Measurements from ENCODE around the gene TMEM116. TPM values are rescaled to one million over a fixed set of nuclear protein-coding genes. Genes with fewer than 3 reads are reported as not detected.

TMEM116 gene
- total RNA-seq, 6 experiments from 2014 or later = 3.6 to 8.9 (median 6.7) TPM

DNA sequence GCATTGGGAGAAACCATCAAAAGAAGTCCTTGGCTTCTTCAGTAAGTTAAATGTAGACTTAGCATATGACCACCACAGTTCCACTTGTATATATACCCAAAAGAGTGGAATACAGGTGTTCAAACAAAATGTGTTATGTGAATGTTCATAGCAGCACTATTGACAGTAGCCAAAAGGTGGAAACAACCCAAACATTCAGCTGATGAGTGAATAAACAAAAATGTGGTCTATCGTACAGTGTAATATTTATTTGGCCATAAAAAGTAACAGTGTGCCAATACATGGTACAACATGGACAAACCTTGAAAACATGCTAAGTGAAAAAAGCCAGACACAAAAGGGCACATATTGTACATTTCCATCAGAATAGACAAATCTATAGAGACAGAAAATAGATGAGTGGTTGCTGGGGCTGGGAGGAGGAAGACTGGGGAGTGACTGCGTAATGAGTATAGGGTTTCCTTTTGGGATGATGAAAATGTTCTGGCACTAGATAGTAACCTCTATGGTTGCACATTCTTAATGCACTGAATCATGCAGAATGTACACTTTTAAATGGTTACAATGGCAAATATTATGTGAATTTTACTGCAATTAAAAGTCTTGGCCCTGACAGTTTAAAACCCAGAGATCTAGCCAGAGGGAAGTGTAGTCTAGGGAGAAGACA, 5.7 kb upstream of the TMEM116 start:
- WGBS (ENCODE audit: insufficient coverage, low coverage, low lambda C conversion rate, missing lambda C conversion rate) = 79% methylated on average over 2 of the region's 2 CpGs
- Histone ChIP-seq H3K27me3 (no peaks in the 10 kb centered on the region), H3K4me3 (no peak overlapping the region), H3K4me1 (peaks cover 0 to 21% (median 4%) of the 10 kb centered on the region in 4 donors), H3K9me3 (no peaks in the 10 kb centered on the region), H3K27ac (no peak overlapping the region), H3K36me3 (peaks cover 0 to 35% (median 6%) of the 10 kb centered on the region in 4 donors)
- no peak for TF ChIP-seq POLR2A (IDR thresholded peaks at IDR 0.05)
- TF ChIP-seq, protein P1, sequence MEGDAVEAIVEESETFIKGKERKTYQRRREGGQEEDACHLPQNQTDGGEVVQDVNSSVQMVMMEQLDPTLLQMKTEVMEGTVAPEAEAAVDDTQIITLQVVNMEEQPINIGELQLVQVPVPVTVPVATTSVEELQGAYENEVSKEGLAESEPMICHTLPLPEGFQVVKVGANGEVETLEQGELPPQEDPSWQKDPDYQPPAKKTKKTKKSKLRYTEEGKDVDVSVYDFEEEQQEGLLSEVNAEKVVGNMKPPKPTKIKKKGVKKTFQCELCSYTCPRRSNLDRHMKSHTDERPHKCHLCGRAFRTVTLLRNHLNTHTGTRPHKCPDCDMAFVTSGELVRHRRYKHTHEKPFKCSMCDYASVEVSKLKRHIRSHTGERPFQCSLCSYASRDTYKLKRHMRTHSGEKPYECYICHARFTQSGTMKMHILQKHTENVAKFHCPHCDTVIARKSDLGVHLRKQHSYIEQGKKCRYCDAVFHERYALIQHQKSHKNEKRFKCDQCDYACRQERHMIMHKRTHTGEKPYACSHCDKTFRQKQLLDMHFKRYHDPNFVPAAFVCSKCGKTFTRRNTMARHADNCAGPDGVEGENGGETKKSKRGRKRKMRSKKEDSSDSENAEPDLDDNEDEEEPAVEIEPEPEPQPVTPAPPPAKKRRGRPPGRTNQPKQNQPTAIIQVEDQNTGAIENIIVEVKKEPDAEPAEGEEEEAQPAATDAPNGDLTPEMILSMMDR (IDR thresholded peaks at IDR 0.05) = no peak
- DNase-seq = no peak
- intact Hi-C loops (cut with DNase I) = no loop called here
- ATAC-seq = no peak

DNA sequence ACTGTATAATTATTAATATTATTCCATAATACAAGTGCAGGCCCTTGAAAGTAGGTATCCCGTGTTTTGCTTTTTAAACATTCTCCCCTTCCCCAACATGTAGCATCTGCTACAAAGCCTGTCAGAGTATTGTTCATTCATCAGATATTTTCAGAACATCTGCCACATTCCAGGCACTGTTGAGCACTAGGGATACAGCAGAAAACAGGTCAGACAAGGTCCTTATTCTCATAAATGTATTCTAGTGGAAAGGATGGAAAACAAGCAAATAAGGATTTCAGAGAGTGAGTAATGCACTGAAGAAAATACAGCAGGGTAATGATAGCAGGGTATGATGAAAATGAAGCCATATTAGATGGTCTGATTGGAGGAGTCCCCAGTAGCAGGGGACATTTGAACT, 4.1 kb upstream of the TMEM116 start:
- Histone ChIP-seq H3K27ac (no peak overlapping the region), H3K27me3 (no peaks in the 10 kb centered on the region), H3K36me3 (peaks cover 0 to 27% (median 4%) of the 10 kb centered on the region in 4 donors), H3K9me3 (no peaks in the 10 kb centered on the region), H3K4me3 (no peak overlapping the region), H3K4me1 (peaks cover 0 to 15% (median 5%) of the 10 kb centered on the region in 4 donors)
- WGBS (ENCODE audit: insufficient coverage, low coverage, low lambda C conversion rate, missing lambda C conversion rate) = 80% methylated on average over 1 of the region's 1 CpG
- no peak for ATAC-seq
- DNase-seq = no peak
- TF ChIP-seq POLR2A (IDR thresholded peaks at IDR 0.05) = no peak
- TF ChIP-seq, protein P1 (IDR thresholded peaks at IDR 0.05) = no peak
- intact Hi-C loops (cut with DNase I) = no loop called here

DNA sequence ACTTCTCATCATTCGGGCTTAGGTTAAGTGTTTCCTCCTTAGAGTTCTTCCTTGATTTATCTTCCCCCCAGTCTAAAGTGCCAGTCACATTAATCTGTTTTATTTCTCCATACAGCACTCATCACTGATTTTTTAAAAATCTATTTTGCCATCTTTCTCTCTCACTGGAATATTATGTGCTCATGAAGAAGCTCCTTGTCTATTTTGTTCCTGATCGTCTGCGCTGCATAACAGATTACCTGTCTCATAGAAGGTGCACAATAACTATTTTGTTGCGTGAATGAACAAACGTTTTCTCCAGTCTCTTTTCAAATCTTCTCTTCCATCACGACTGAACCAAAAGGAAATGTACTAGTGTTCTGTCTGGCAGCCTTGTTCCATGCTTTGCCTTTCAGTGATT, 3.0 kb upstream of the TMEM116 start:
- no peak for DNase-seq
- Histone ChIP-seq H3K9me3 (no peaks in the 10 kb centered on the region), H3K4me3 (no peak overlapping the region), H3K27ac (no peak overlapping the region), H3K4me1 (peaks cover 0 to 22% (median 10%) of the 10 kb centered on the region in 4 donors), H3K27me3 (no peaks in the 10 kb centered on the region), H3K36me3 (peaks cover 0 to 26% (median 3%) of the 10 kb centered on the region in 4 donors)
- intact Hi-C loops (cut with DNase I) = no loop called here
- 86% methylated on average over 6 of the region's 6 CpGs for WGBS (ENCODE audit: insufficient coverage, low coverage, low lambda C conversion rate, missing lambda C conversion rate)
- ATAC-seq = no peak
- TF ChIP-seq, protein P1 (IDR thresholded peaks at IDR 0.05) = no peak
- TF ChIP-seq POLR2A (IDR thresholded peaks at IDR 0.05) = no peak

DNA sequence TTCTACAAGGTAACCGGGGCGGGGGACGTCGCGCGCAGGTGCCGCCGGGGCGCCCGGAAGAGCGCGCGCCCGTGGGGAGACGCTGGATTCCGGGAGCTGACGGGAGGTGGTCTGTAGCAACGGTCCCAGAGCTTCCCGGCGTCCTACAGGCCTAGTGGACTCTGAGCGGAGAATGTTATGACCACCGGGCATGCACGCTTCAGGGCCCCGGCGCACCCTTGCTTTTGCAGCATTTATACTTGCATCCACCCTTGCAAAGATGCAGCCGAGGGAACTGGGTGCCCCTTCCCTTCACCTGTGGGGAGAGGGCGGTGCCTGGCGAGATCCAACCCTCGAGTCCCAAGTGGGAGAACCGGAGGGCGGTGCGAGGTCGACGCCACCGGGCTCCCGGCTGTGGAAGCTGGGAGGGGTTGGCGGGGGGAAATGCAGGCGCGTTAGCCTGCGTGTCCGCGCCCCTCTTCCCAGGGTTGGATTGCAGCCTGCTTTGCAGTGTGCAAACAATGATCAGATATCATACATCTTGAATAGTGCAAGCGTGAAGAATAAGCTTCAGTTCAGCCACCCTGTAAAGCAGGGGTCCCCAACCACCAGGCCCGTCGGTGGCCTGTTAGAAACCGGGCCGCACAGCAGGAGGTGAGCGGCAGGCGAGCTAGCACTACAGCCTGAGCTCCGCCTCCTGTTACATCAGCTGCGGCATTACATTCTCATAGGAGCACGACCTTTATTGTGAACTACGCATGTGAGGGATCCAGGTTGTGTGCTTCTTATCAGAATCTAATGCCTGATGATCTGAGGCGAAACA, 837 bp upstream of the TMEM116 start:
- peak; percentile 58 to 69 (median 62) for ATAC-seq

More for the DNA sequence above, 837 bp upstream of the TMEM116 start:
- H3K4me1 ChIP-seq = peaks cover 0 to 22% (median 10%) of the 10 kb centered on the region in 4 donors
- peak overlapping the region; percentile 75 to 95 (median 86) for H3K27ac ChIP-seq
- TF ChIP-seq, protein P1 (IDR thresholded peaks at IDR 0.05) = no peak
- no peak for TF ChIP-seq POLR2A (IDR thresholded peaks at IDR 0.05)
- peak overlapping the region; percentile 87 to 96 (median 93) for H3K4me3 ChIP-seq
- no peaks in the 10 kb centered on the region for H3K27me3 ChIP-seq
- intact Hi-C loops (cut with DNase I) = no loop called here
- 1% methylated on average over 32 of the region's 54 CpGs for WGBS (ENCODE audit: insufficient coverage, low coverage, low lambda C conversion rate, missing lambda C conversion rate)
- no peaks in the 10 kb centered on the region for H3K9me3 ChIP-seq
- H3K36me3 ChIP-seq = peaks cover 0 to 17% (median 0%) of the 10 kb centered on the region in 4 donors
- DNase-seq = peak; percentile 71 to 82 (median 82)

All from right lobe of liver (tissue), 6 donors.